Panc1 (cell line): Measurements from ENCODE around the gene PGM2. TPM values are rescaled to one million over a fixed set of nuclear protein-coding genes. Genes with fewer than 3 reads are reported as not detected.

Source experiments
- ATAC-seq: fragments of 200-7000 bp; cut with Tn5 transposase; 2 replicates; pipeline ENCODE4 v1.9.1; 2020; ENCODE audit warnings: mild to moderate bottlenecking, moderate library complexity
- BruUV-seq: library from RNA; stranded (reverse); fragments of 400-500 nt; replicated peaks from 2 replicates; lab custom pipeline; 2021; lab: Mats Ljungman, UMichigan
- CTCF ChIA-PET: fragments of 300-600 bp; sonication (Branson Sonifier 250); formaldehyde crosslinking; loops from one replicate; lab custom pipeline; 2022; ENCODE audit warnings: antibody characterized with exemption; lab: Charles Lee
- POLR2A ChIA-PET: fragments of 300-600 bp; sonication (Branson Sonifier 250); formaldehyde crosslinking; loops from one replicate; lab custom pipeline; 2022; ENCODE audit warnings: antibody characterized with exemption; lab: Charles Lee
- DNase-seq: peaks from one replicate; pipeline ENCODE4 v3.0.0-alpha.2; 2010; ENCODE audit warnings: low read depth, low spot score
- H3K27ac ChIP-seq: 2 replicates; pipeline ENCODE4 v1.5.1; 2011; ENCODE audit warnings: mild to moderate bottlenecking, low read length, inconsistent platforms
- H3K27me3 ChIP-seq: fragments of 200-500 bp; sonication (Bioruptor generic); 2 replicates; pipeline ENCODE4 v1.6.0; 2014; ENCODE audit warnings: low read length, inconsistent platforms; ENCODE audit not compliant: control insufficient read depth, insufficient read depth
- H3K36me3 ChIP-seq: fragments of 200-500 bp; sonication (Bioruptor generic); 2 replicates; pipeline ENCODE4 v1.5.1; 2014; ENCODE audit warnings: inconsistent platforms, mild to moderate bottlenecking, low read length, moderate library complexity; ENCODE audit not compliant: control insufficient read depth, insufficient read depth
- H3K4me1 ChIP-seq: 2 replicates; pipeline ENCODE4 v1.5.1; 2011; ENCODE audit warnings: inconsistent platforms, mild to moderate bottlenecking, low read length, moderate library complexity; ENCODE audit not compliant: control insufficient read depth, insufficient read depth
- H3K4me3 ChIP-seq, 2 experiments: 2 replicates each; pipeline ENCODE4 v1.5.1; 2011 to 2012; ENCODE audit warnings: low read depth in 2 of 2, low read length in 2 of 2, mild to moderate bottlenecking in 2 of 2, inconsistent platforms in 1 of 2, moderate library complexity in 1 of 2
- H3K9me3 ChIP-seq: fragments of 200-500 bp; sonication (Bioruptor generic); 2 replicates; pipeline ENCODE4 v1.5.1; 2014; ENCODE audit warnings: low read depth, mild to moderate bottlenecking, inconsistent platforms, low read length, moderate library complexity; ENCODE audit not compliant: control insufficient read depth, insufficient read depth
- CTCF ChIP-seq: fragments of 450-650 bp; IDR thresholded peaks from 2 replicates; pipeline ENCODE4 v1.5.1; 2017; ENCODE audit warnings: mild to moderate bottlenecking
- POLR2AphosphoS5 ChIP-seq: IDR thresholded peaks from 2 replicates; pipeline ENCODE4 v1.6.1; 2012; ENCODE audit warnings: mild to moderate bottlenecking, low read depth, low read length, moderate library complexity
- REST ChIP-seq, 2 experiments: IDR thresholded peaks; 2 replicates each; pipeline ENCODE4 v1.6.1; 2011 to 2012; ENCODE audit warnings: low read depth in 2 of 2, control low read depth in 1 of 2, low read length in 1 of 2, mild to moderate bottlenecking in 1 of 2, moderate library complexity in 1 of 2; ENCODE audit not compliant: insufficient read depth in 1 of 2
- SIN3A ChIP-seq: IDR thresholded peaks from 2 replicates; pipeline ENCODE4 v1.6.1; 2012; ENCODE audit warnings: low read depth, mild to moderate bottlenecking, low read length, moderate library complexity, borderline replicate concordance; ENCODE audit not compliant: insufficient read depth
- TCF7L2 ChIP-seq: IDR thresholded peaks from 2 replicates; pipeline ENCODE4 v1.6.1; 2011; ENCODE audit warnings: mild to moderate bottlenecking, low read depth, low read length, inconsistent platforms
- in situ Hi-C: cut with HindIII; loops from 2 replicates; pipeline ENCODE4 v1.10.0; 2016; ENCODE audit warnings: low sequenced_read_pairs, low pct_unique_long_range_greater_than_20kb
- intact Hi-C: fragments of 100-400 bp; cut with micrococcal nuclease; formaldehyde crosslinking; loops from one replicate; pipeline ENCODE4 v1.10.0; 2022; ENCODE audit not compliant: unreplicated experiment
- total RNA-seq: library from RNA; stranded (reverse); gene quantifications from one replicate; pipeline ENCODE4 v1.2.1, GENCODE V29; 2021; ENCODE audit not compliant: unreplicated experiment

The PGM2 gene
- total RNA-seq, 1 experiment from 2014 or later, result 15.4 TPM

GRCh38 chr4:37862961-37863360, 36.5 kb downstream of the PGM2 start:
- ChIA-PET CTCF (no interaction called here), POLR2A (no interaction called here)
- no peak overlapping the region for H3K4me3 ChIP-seq
- H3K36me3 ChIP-seq, result no peaks in the 10 kb centered on the region
- ATAC-seq, result no peak
- DNase-seq, result no peak
- no TSS peak for BruUV-seq
- intact Hi-C loops, result no loop called here
- in situ Hi-C loops, result no loop called here
- H3K4me1 ChIP-seq, result no peaks in the 10 kb centered on the region
- TF ChIP-seq POLR2AphosphoS5, result no peak
- no peak for TF ChIP-seq TCF7L2
- no peak for TF ChIP-seq REST (IDR thresholded peaks at IDR 0.05; ENCODE audit: insufficient read depth in 1 of 2, low read depth in 2 of 2, low read length in 1 of 2)
- TF ChIP-seq CTCF, result no peak
- TF ChIP-seq SIN3A, result no peak
- H3K9me3 ChIP-seq, result no peaks in the 10 kb centered on the region
- H3K27me3 ChIP-seq, result no peaks in the 10 kb centered on the region
- H3K27ac ChIP-seq, result no peak overlapping the region

- BruUV-seq, result no TSS peak
- no peak overlapping the region for H3K27ac ChIP-seq
- TF ChIP-seq TCF7L2, result no peak
- no peak for TF ChIP-seq POLR2AphosphoS5
- no peak for TF ChIP-seq CTCF
- no peak for TF ChIP-seq SIN3A
- no peak for TF ChIP-seq REST (IDR thresholded peaks at IDR 0.05; ENCODE audit: insufficient read depth in 1 of 2, low read depth in 2 of 2, low read length in 1 of 2)
- intact Hi-C loops, result no loop called here
- H3K4me1 ChIP-seq, result no peaks in the 10 kb centered on the region
- ATAC-seq (no peak), DNase-seq (no peak)
- in situ Hi-C loops, result no loop called here
- ChIA-PET POLR2A (no interaction called here), CTCF (no interaction called here)
- H3K4me3 ChIP-seq, result no peak overlapping the region
- no peaks in the 10 kb centered on the region for H3K9me3 ChIP-seq
- no peaks in the 10 kb centered on the region for H3K36me3 ChIP-seq
- no peaks in the 10 kb centered on the region for H3K27me3 ChIP-seq
Measured at GRCh38 chr4:37864786-37865185, 38.3 kb downstream of the PGM2 start.
